Heart left ventricle (tissue), 16 donors: ENCODE measurements around the gene COMMD10. TPM values are rescaled to one million over a fixed set of nuclear protein-coding genes. Genes with fewer than 3 reads are reported as not detected.

Experiments used
- ATAC-seq, 4 donors: fragments of 200-7000 bp; cut with Tn5 transposase; one replicate each; pipeline ENCODE4 v1.9.1; 2020 to 2022; ENCODE audit warnings: moderate library complexity in 4 of 4, mild to moderate bottlenecking in 3 of 4, moderate number of reproducible peaks in 1 of 4
- DNase-seq, 5 donors: peaks; one replicate each; pipeline ENCODE4 v3.0.0-alpha.2; 2020
- H3K27ac ChIP-seq, 12 donors: fragments of 200-600 bp; sonication (generic) in 4 of 12; one replicate each; pipeline versions ENCODE4 v1.5.0 to v1.8.0; 2016 to 2022; ENCODE audit warnings: mild to moderate bottlenecking in 2 of 12
- H3K27me3 ChIP-seq, 9 donors: fragments of 200-600 bp; sonication (generic) in 2 of 9; one replicate each; pipeline versions ENCODE4 v1.5.1 to v1.8.0; 2016 to 2022; ENCODE audit warnings: mild to moderate bottlenecking in 3 of 9
- H3K36me3 ChIP-seq, 9 donors: fragments of 200-600 bp; sonication (generic) in 2 of 9; one replicate each; pipeline versions ENCODE4 v1.5.0 to v1.8.0; 2018 to 2022; ENCODE audit warnings: mild to moderate bottlenecking in 2 of 9
- H3K4me1 ChIP-seq, 12 donors: fragments of 200-600 bp; sonication (generic) in 4 of 12; one replicate each; pipeline versions ENCODE4 v1.5.0 to v1.8.0; 2016 to 2022; ENCODE audit warnings: mild to moderate bottlenecking in 3 of 12
- H3K4me3 ChIP-seq, 12 donors: fragments of 200-600 bp; sonication (generic) in 4 of 12; one replicate each; pipeline versions ENCODE4 v1.5.0 to v1.8.0; 2017 to 2022; ENCODE audit warnings: mild to moderate bottlenecking in 9 of 12, moderate library complexity in 4 of 12
- H3K9me3 ChIP-seq, 12 donors: fragments of 200-600 bp; sonication (generic) in 4 of 12; one replicate each; pipeline versions ENCODE4 v1.5.0 to v1.8.0; 2016 to 2022; ENCODE audit warnings: mild to moderate bottlenecking in 1 of 12
- POLR2A ChIP-seq, 2 donors: fragments of 450-650 bp; IDR thresholded peaks; one replicate each; pipeline ENCODE4 v1.6.1; 2017; ENCODE audit warnings: antibody characterized with exemption in 2 of 2, mild to moderate bottlenecking in 2 of 2, moderate library complexity in 2 of 2
- WGBS, 4 donors: extraction: QIAGEN DNeasy Blood & Tissue Kit in 2 of 4; methylation state at CpG; one replicate each; pipeline versions ENCODE4 v1.1.5 to v1.1.7; 2013 to 2018; 5-methylcytosine and 5-hydroxymethylcytosine counted together
- intact Hi-C, 10 donors: fragments of 100-400 bp; cut with DNase I; formaldehyde crosslinking; loops; one replicate each; pipeline versions ENCODE4 v1.11.1 to v1.14.2; 2022
- polyA plus RNA-seq, 2 donors: library from polyadenylated mRNA; stranded (reverse); fragments of 200-250 nt; gene quantifications; one replicate each; pipeline ENCODE4 v1.2.3, GENCODE V29; 2013
- total RNA-seq, 9 donors: library from RNA; depleted of rRNA in 2 of 9; stranded (reverse); fragments of >200 nt in 2 of 9; fragmentation: NEBNext Ultra II Directional in 3 of 9; extraction: Animal tissue kit (Norgen Biotek cat#: 25700) in 3 of 9; gene quantifications; one replicate each; pipeline versions ENCODE4 v1.1.0 to v1.2.4, GENCODE V29; 2016 to 2023
- TF ChIP-seq, protein P1 (sequence below), 12 donors: fragments of 200-600 bp; sonication (generic) in 4 of 12; IDR thresholded peaks; one replicate each; pipeline versions ENCODE4 v1.5.0 to v1.8.0; 2018 to 2022; ENCODE audit warnings: antibody characterized with exemption in 12 of 12, mild to moderate bottlenecking in 5 of 12
- donor health status: ischemic (EF 13 %, LVEDD 7.1; RV severe dilation, severe dysfunction).
- donor health status: healthy with polysubstance abuse.
- donor health status: DM: no; HTN: yes; CAD: no.
- donor health status: DM: no; HTN: no; CAD: no.
- donor health status: ischemic (EF 25% LVEDD 6.9; RV normal size, moderate dysfunction).
- donor health status: ischemic (EF 25% LVEDD 5.7; RV mildly dilated, moderate dysfunction).
- donor health status: healthy.
- donor health status: DM: yes; HTN: yes; CAD: no.
- donor health status: ischemic (EF 35%, LVEDD 5.7; RV mildly dilated, moderate dysfunction).
- donor health status: nonischemic (EF 11% LVEDD 7.7; RV severe dilation, severe dysfunction).
- donor health status: DM: yes; HTN: yes; CAD: no.
- donor health status: PGD.
- donor health status: ischemic (EF 29% LVEDD 5.4; RV normal size, mild dysfunction).
- donor health status: nonischemic (EF 23%, LVEDD 6.1; RV moderate dilation, normal function).

Gene COMMD10
- total and polyA plus RNA-seq, 11 donors = 25.2 to 42.2 (median 29.8) TPM

GRCh38 chr5:116133281-116133680 lies 48.5 kb downstream of the COMMD10 start:
- Histone ChIP-seq H3K27me3 (no peaks in the 10 kb centered on the region), H3K36me3 (peaks cover 0 to 21% (median 7%) of the 10 kb centered on the region in 9 donors), H3K9me3 (no peaks in the 10 kb centered on the region), H3K4me3 (no peak overlapping the region), H3K4me1 (peaks cover 0 to 16% (median 1%) of the 10 kb centered on the region in 12 donors), H3K27ac (no peak overlapping the region)
- 75 to 81% (median 78%) methylated on average over 3 of the region's 3 CpGs for WGBS, 4 donors
- intact Hi-C loops = loop anchor here in 8 of 10 donors (5.0 to 10.0 kb wide), 4 partner anchors 232 to 814 kb away; partner anchors contain the start of gene SEMA6A (in 4 of the 8)
- DNase-seq = no peak
- ATAC-seq = peak in 1 of 4 donors; percentile 31
- TF ChIP-seq POLR2A (IDR thresholded peaks at IDR 0.05) = no peak
- TF ChIP-seq, protein P1, sequence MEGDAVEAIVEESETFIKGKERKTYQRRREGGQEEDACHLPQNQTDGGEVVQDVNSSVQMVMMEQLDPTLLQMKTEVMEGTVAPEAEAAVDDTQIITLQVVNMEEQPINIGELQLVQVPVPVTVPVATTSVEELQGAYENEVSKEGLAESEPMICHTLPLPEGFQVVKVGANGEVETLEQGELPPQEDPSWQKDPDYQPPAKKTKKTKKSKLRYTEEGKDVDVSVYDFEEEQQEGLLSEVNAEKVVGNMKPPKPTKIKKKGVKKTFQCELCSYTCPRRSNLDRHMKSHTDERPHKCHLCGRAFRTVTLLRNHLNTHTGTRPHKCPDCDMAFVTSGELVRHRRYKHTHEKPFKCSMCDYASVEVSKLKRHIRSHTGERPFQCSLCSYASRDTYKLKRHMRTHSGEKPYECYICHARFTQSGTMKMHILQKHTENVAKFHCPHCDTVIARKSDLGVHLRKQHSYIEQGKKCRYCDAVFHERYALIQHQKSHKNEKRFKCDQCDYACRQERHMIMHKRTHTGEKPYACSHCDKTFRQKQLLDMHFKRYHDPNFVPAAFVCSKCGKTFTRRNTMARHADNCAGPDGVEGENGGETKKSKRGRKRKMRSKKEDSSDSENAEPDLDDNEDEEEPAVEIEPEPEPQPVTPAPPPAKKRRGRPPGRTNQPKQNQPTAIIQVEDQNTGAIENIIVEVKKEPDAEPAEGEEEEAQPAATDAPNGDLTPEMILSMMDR (IDR thresholded peaks at IDR 0.05) = no peak

- no peak overlapping the region for H3K27ac ChIP-seq
Observed at GRCh38 chr5:116135344-116135743, 50.5 kb downstream of the COMMD10 start.

GRCh38 chr5:116137544-116138378 lies 52.9 kb downstream of the COMMD10 start:
- DNase-seq (no peak), ATAC-seq (peak in 2 of 4 donors; percentile 34 to 46)
- no peak overlapping the region for H3K27ac ChIP-seq
- H3K4me1 ChIP-seq = peaks cover 0 to 15% (median 1%) of the 10 kb centered on the region in 12 donors
- H3K4me3 ChIP-seq = no peak overlapping the region
- peaks cover 0 to 21% (median 7%) of the 10 kb centered on the region in 9 donors for H3K36me3 ChIP-seq
- TF ChIP-seq, protein P1 (IDR thresholded peaks at IDR 0.05) = peak; percentile 71 to 89 (median 79)
- no peak for TF ChIP-seq POLR2A (IDR thresholded peaks at IDR 0.05)
- H3K9me3 ChIP-seq = peaks cover 0 to 5% (median 0%) of the 10 kb centered on the region in 12 donors
- intact Hi-C loops = loop anchor here in 8 of 10 donors (5.0 to 10.0 kb wide), 5 partner anchors 227 to 810 kb away; partner anchors contain the start of gene SEMA6A (in 7 of the 8)
- no peaks in the 10 kb centered on the region for H3K27me3 ChIP-seq
- 13 to 21% (median 18%) methylated on average over 4 of the region's 4 CpGs for WGBS, 4 donors

More at GRCh38 chr5:116135344-116135743, 50.5 kb downstream of the COMMD10 start:
- WGBS, 4 donors = 79 to 86% (median 80%) methylated on average over 5 of the region's 5 CpGs
- no peaks in the 10 kb centered on the region for H3K27me3 ChIP-seq
- DNase-seq (no peak), ATAC-seq (no peak)
- no peak overlapping the region for H3K4me3 ChIP-seq
- H3K4me1 ChIP-seq = peaks cover 0 to 16% (median 1%) of the 10 kb centered on the region in 12 donors
- H3K9me3 ChIP-seq = no peaks in the 10 kb centered on the region
- peaks cover 0 to 21% (median 7%) of the 10 kb centered on the region in 9 donors for H3K36me3 ChIP-seq
- no peak for TF ChIP-seq POLR2A (IDR thresholded peaks at IDR 0.05)
- TF ChIP-seq, protein P1 (IDR thresholded peaks at IDR 0.05) = no peak
- intact Hi-C loops = loop anchor here in 8 of 10 donors (5.0 to 10.0 kb wide), 5 partner anchors 229 to 812 kb away; partner anchors contain the start of gene SEMA6A (in 7 of the 8)

- WGBS, 4 donors = 94 to 97% (median 96%) methylated on average over 3 of the region's 3 CpGs
- intact Hi-C loops = loop anchor here in 3 of 10 donors (10.0 kb wide), 2 partner anchors 412 to 422 kb away; no protein-coding TSS in a partner anchor
- peaks cover 0 to 8% (median 0%) of the 10 kb centered on the region in 12 donors for H3K4me1 ChIP-seq
- no peaks in the 10 kb centered on the region for H3K36me3 ChIP-seq
- H3K27me3 ChIP-seq = no peaks in the 10 kb centered on the region
- TF ChIP-seq, protein P1 (IDR thresholded peaks at IDR 0.05) = no peak
- no peak for TF ChIP-seq POLR2A (IDR thresholded peaks at IDR 0.05)
- DNase-seq (no peak), ATAC-seq (no peak)
- no peak overlapping the region for H3K4me3 ChIP-seq
- H3K9me3 ChIP-seq = peaks cover 0 to 5% (median 0%) of the 10 kb centered on the region in 12 donors
- no peak overlapping the region for H3K27ac ChIP-seq
Observed at GRCh38 chr5:116142495-116142894, 57.7 kb downstream of the COMMD10 start.
